ENCODE data around the gene ARHGEF11.

DNA sequence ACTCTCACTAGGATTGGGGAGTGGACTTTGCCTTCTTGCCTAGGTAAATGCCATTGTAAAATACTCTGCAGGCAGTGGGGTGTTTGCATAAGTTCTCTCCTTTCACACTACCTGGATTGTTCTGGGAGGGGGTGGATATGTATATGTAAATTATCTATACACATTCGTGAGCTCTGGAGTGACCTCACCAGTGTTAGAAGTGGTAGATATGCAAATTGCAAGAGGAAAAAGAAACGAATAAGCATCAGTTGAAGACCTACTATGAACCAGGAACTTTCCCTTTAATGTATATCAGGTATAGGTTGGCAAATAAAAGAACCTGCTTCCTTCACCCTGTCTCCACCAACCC is 1.5 kb upstream of the ARHGEF11 start:
- TF ChIP-seq POLR2A (IDR thresholded peaks at IDR 0.05), result no peak
- TF ChIP-seq, protein P1, sequence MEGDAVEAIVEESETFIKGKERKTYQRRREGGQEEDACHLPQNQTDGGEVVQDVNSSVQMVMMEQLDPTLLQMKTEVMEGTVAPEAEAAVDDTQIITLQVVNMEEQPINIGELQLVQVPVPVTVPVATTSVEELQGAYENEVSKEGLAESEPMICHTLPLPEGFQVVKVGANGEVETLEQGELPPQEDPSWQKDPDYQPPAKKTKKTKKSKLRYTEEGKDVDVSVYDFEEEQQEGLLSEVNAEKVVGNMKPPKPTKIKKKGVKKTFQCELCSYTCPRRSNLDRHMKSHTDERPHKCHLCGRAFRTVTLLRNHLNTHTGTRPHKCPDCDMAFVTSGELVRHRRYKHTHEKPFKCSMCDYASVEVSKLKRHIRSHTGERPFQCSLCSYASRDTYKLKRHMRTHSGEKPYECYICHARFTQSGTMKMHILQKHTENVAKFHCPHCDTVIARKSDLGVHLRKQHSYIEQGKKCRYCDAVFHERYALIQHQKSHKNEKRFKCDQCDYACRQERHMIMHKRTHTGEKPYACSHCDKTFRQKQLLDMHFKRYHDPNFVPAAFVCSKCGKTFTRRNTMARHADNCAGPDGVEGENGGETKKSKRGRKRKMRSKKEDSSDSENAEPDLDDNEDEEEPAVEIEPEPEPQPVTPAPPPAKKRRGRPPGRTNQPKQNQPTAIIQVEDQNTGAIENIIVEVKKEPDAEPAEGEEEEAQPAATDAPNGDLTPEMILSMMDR (IDR thresholded peaks at IDR 0.05), result no peak

Measured in Peyer's patch (tissue), 4 donors.